ES-I3 (cell line): Measurements from ENCODE around the gene SNX3.
"Not testable (repeated sequence)": the region's sequence is repeated elsewhere in the genome, so short reads cannot be mapped to it uniquely, and the experiment has no call there.

ENCODE experiments used
- H3K36me3 ChIP-seq: 2 replicates; pipeline ENCODE4 v1.6.1; 2013; ENCODE audit warnings: mild to moderate bottlenecking, low read length, control low read depth, moderate library complexity; ENCODE audit not compliant: insufficient read depth
- H3K4me1 ChIP-seq: 2 replicates; pipeline ENCODE4 v1.6.1; 2013; ENCODE audit warnings: mild to moderate bottlenecking, control low read depth, low read length; ENCODE audit not compliant: insufficient read depth
- H3K9ac ChIP-seq: 2 replicates; pipeline ENCODE4 v1.6.1; 2013; ENCODE audit warnings: low read depth, mild to moderate bottlenecking, low read length, moderate library complexity
- H3K9me3 ChIP-seq: 2 replicates; pipeline ENCODE4 v1.6.1; 2013; ENCODE audit warnings: mild to moderate bottlenecking, low read length, moderate library complexity; ENCODE audit not compliant: control insufficient read depth, insufficient read depth

The SNX3 gene

DNA sequence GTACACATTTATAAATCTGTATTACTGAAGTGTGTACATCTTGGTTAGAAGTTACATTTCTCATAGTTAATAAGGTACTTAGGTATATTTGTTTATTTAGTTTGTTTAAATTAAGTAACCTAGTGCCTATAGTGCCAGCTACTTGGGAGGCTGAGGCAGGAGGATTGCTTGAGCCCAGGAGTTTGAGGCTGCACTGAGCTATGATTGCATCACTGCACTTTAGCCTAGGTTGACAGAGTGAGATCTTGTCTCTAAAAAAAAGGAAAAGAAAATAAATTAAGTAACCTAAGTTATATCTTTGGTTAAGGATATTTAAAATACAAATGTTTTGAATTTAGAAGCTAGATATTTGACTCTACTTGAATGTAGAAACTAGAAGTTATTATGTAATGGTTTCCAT is 24.5 kb upstream of the SNX3 start:
- Histone ChIP-seq H3K36me3 (no peaks in the 10 kb centered on the region), H3K9ac (no peak overlapping the region), H3K4me1 (no peaks in the 10 kb centered on the region), H3K9me3 (no peaks in the 10 kb centered on the region)

GRCh38 chr6:108277831-108278230 is 17.0 kb upstream of the SNX3 start:
- Histone ChIP-seq H3K9me3 (no peaks in the 10 kb centered on the region), H3K4me1 (peaks cover 7% of the 10 kb centered on the region; the same call in 1 of the 2 replicates), H3K36me3 (no peaks in the 10 kb centered on the region), H3K9ac (no peak overlapping the region)

GRCh38 chr6:108277295-108277694 is 16.5 kb upstream of the SNX3 start:
- H3K9me3 ChIP-seq, result no peaks in the 10 kb centered on the region
- peaks cover 7% of the 10 kb centered on the region; the same call in 1 of the 2 replicates for H3K4me1 ChIP-seq
- H3K9ac ChIP-seq, result no peak overlapping the region
- no peaks in the 10 kb centered on the region for H3K36me3 ChIP-seq

DNA sequence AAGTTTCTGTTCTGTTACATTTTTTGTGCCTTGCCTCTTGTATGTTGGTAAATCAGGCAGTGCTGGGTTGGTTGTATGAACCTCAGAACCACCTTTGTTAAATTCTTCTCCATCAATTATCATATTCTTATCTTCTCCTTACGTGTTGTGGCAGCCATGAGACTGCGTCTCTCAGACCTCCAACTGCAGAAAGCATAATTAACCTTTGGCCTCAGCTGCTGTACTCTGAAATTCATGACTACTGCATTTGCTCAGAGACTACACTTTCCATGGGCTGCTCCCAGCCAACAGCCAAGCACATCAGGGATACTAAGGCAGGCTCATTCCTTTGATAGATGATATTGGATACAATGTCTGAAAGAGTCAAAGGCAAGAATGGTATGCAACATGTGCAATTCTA is 15.1 kb upstream of the SNX3 start:
- H3K9ac ChIP-seq, result no peak overlapping the region
- H3K36me3 ChIP-seq, result no peaks in the 10 kb centered on the region
- no peaks in the 10 kb centered on the region for H3K9me3 ChIP-seq
- peaks cover 7% of the 10 kb centered on the region; the same call in 1 of the 2 replicates for H3K4me1 ChIP-seq

DNA sequence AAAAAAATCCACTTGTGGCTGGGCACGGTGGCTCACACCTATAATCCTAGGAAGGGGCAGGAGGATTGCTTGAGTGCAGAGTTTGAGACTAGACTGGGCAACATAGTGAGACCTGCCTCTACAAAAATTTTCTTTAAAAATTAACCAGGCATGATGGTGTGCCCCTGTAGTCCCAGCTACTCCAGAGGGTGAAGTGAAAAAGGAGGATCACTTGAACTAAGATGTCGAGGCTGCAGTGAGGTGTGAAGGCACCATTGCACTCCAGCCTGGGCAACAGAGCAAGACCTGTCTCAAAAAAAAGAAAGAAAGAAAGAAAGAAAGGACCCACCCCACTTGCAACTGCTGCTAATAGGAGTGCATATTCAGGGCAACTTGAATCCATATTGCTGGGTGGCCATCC is 13.7 kb upstream of the SNX3 start:
- H3K9me3 ChIP-seq, result no peaks in the 10 kb centered on the region
- H3K36me3 ChIP-seq, result no peaks in the 10 kb centered on the region
- no peak overlapping the region for H3K9ac ChIP-seq
- peaks cover 7% of the 10 kb centered on the region; the same call in 1 of the 2 replicates for H3K4me1 ChIP-seq

GRCh38 chr6:108269955-108270354 is 9.1 kb upstream of the SNX3 start:
- not testable (repeated sequence) for H3K36me3 ChIP-seq, H3K9ac ChIP-seq, H3K4me1 ChIP-seq, H3K9me3 ChIP-seq

- Histone ChIP-seq H3K4me1 (peaks cover under 1% of the 10 kb centered on the region; the same call in 1 of the 2 replicates), H3K9ac (no peak overlapping the region), H3K36me3 (no peaks in the 10 kb centered on the region), H3K9me3 (no peaks in the 10 kb centered on the region)
Measured at GRCh38 chr6:108268845-108269244, 8.0 kb upstream of the SNX3 start.

GRCh38 chr6:108263371-108263770 is 2.5 kb upstream of the SNX3 start:
- Histone ChIP-seq H3K36me3 (no peaks in the 10 kb centered on the region), H3K9me3 (no peaks in the 10 kb centered on the region), H3K9ac (no peak overlapping the region), H3K4me1 (no peaks in the 10 kb centered on the region)

DNA sequence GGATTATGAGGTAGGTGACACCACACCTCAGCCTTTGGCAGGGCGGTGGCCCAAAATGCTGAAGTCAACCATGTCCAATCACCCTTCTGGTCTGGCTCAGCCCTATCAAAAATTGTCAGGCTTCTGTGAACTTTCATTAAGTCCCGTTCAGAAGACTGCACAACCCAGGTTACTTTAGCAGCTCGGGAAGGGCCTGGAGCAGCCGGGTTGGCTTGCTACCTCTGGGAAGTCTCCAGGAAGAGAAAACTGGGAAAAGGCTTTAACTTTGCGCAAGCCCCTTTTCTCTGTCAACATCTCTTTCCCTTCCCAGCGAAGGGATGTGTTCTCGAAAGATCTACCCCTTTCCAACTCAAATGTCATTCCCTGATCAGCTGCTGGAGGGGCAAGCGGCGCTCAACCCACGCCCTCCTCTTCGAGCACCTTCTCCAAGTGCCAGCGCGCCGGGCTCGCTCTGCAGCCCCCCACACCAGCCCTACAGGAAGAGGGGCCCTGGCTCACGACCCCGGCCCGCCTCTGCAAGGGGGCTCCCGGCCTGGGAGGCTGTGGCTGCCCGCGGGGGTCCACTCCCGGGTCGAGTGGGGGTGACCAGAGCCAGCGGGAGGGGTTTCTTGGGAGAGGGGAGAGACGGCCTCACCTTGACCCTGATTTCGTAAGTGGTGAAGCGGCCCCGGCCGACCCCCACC is 573 bp downstream of the SNX3 start:
- H3K9ac ChIP-seq, result peak overlapping the region; percentile 98
- no peaks in the 10 kb centered on the region for H3K9me3 ChIP-seq
- no peaks in the 10 kb centered on the region for H3K36me3 ChIP-seq
- H3K4me1 ChIP-seq, result no peaks in the 10 kb centered on the region

GRCh38 chr6:108254433-108255410 is 6.1 kb downstream of the SNX3 start:
- H3K36me3 ChIP-seq, result no peaks in the 10 kb centered on the region
- no peak overlapping the region for H3K9ac ChIP-seq
- H3K9me3 ChIP-seq, result no peaks in the 10 kb centered on the region
- H3K4me1 ChIP-seq, result no peaks in the 10 kb centered on the region

DNA sequence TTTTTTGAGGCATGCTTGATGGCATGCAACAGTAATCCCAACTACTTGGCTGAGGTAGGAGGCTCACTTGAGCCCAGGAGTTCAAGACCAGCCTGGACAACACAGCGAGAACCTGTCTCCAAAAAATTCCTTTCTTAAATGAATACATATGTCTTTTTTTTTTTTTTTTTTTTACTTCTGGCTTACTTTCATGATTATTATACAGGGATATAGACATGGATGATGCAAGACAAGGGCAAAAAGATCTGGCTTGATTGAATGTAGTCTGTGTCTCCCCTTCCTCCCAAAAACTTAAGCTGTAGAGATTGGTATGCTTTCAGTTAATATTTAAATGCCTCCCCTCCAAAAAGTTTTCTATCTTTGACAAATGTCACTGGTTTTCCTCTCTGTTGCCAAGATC is 7.6 kb downstream of the SNX3 start:
- Histone ChIP-seq H3K9me3 (no peaks in the 10 kb centered on the region), H3K36me3 (no peaks in the 10 kb centered on the region), H3K9ac (no peak overlapping the region), H3K4me1 (no peaks in the 10 kb centered on the region)

GRCh38 chr6:108252055-108252454 is 8.8 kb downstream of the SNX3 start:
- H3K36me3 ChIP-seq, result no peaks in the 10 kb centered on the region

DNA sequence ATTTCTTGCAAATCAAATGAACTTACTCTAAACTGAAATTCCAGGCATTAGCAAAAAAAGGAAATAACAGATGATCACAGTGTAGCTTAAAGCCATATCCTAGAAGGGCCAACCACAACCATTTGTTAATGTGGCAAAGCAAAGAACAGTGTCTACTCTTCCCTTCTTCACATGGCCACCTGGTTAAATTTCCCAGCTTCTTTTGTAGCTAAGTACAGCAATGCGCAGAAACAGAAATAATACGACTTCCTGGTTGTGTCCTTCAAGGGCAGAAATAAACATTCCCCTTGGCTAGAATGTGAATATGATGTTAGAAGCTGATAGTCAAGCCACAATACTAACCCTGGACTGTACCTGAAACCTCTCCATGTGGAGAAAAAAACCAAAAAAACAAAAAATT is 9.6 kb downstream of the SNX3 start:
- no peaks in the 10 kb centered on the region for H3K36me3 ChIP-seq
- H3K9me3 ChIP-seq, result no peaks in the 10 kb centered on the region
- no peaks in the 10 kb centered on the region for H3K4me1 ChIP-seq
- no peak overlapping the region for H3K9ac ChIP-seq

More at GRCh38 chr6:108252055-108252454, 8.8 kb downstream of the SNX3 start:
- H3K4me1 ChIP-seq, result no peaks in the 10 kb centered on the region
- no peaks in the 10 kb centered on the region for H3K9me3 ChIP-seq
- no peak overlapping the region for H3K9ac ChIP-seq

GRCh38 chr6:108250240-108250866 is 10.5 kb downstream of the SNX3 start:
- Histone ChIP-seq H3K4me1 (no peaks in the 10 kb centered on the region), H3K9ac (no peak overlapping the region), H3K9me3 (no peaks in the 10 kb centered on the region), H3K36me3 (no peaks in the 10 kb centered on the region)
